HG03095 (cell line): ENCODE results near the gene WWOX.

Experiments
- ATAC-seq: cut with Tn5 transposase; IDR thresholded peaks from one replicate; pipeline ENCODE4 v1.9.1; 2021; ENCODE audit warnings: moderate library complexity; ENCODE audit not compliant: unreplicated experiment

The WWOX gene

DNA sequence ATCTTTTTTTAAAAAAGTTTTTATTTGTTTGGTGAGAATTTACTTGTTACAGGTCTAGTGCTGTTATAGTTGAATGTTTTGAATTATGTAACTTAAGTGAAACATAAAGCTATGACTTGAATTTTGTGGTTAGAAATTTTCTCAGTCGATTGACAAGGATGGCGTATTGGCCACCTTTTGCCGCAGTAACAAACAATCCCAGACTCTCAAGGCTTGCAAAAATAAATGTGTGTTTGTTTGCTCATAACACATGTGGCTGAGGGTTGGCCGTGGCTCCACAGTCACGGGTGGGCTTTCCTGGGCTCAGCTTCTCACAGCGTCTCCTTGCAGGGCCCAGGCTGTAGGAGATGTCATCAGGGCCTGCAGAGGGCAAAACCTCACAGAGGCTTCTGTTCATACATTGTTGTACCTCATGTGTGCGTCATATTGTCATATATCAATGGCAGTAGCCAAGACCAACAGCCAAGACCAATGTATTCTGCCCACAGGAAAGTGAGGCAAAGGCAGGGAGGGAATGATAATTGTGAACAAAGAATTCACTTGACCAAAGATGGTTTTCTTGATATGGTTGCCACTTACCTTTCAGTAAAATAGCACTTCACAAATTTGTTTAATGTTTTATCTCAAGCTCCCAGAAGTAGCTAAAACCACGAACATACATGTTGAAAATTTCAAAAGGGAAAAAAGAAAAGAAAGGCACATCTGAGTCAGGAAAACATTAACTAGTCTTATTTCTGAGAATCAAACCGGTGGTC is 93.5 kb downstream of the WWOX start:
- ATAC-seq: no peak

DNA sequence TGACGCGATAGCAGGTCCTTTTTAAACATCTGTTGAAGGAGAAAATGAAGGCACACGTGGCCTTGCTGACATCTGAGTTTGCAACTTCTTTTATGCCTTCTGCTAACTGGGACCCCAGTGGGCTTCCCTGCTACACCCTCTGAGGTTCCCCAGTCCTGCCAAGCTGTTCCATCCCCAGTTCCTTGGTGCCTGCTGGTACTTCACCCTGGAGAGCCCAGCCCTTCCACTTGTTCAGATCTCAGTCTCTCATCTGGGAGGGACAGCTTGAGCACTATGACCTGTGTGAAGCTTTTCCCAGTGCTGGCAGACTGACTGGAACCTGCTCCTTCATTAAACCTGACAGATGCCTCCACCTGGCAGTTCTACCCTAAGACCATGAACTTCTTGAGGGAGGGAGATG is 95.5 kb downstream of the WWOX start:
- no peak for ATAC-seq

DNA sequence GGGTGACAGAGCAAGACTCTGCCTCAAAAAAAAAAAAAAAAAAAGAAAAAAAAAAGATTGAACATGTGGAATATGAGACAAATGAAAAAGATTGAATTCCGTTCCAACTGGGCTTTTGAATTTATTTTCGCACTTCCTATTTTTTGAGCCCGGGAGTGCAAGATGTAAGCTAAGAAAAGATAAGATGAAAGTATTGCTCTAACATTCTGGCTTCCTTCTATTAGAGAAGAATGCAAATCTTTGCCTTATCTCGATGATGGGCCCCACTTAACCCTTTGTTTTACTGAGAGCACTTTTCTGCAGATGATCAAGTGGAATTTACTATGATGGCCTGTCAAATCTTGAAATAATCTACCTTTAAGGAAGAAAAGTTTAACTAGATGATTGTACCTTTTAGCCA is 96.3 kb downstream of the WWOX start:
- ATAC-seq: no peak

DNA sequence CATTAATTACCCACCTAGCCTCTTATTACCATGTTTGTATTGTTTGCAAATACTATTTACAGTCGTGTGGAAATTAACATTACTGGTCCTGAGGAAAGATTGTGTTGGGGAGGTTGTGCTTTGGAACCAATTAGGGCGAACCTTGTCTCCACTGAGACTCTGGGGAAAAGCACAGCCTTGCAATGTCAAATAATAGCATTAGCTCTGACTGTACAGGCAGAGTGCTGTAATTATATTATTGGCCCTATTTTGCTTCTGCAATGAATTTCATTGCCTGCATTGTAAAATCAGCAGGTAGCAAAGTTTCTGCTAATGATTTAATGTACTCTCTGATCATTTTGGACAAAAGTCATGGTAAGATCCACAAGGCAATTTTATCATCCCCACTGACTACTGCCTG is 97.0 kb downstream of the WWOX start:
- no peak for ATAC-seq

DNA sequence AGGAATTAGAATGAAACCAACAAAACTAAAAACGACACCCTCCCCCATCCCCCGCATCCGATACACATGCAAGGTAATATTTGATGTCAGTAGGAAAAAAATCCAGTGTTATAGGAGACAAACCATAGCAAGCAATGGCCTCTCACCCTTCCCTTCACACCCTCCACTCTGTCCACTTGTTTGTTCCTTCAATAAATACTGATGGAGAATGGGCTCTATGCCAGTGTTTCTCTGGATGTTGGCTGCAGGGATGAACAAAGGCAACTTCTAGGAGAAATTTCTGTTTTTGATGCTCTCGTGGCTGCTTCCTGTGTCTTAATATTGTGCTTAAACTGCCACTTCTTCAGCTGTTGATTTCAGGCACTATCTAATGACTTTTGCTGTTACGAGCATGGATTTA is 98.8 kb downstream of the WWOX start:
- no peak for ATAC-seq

DNA sequence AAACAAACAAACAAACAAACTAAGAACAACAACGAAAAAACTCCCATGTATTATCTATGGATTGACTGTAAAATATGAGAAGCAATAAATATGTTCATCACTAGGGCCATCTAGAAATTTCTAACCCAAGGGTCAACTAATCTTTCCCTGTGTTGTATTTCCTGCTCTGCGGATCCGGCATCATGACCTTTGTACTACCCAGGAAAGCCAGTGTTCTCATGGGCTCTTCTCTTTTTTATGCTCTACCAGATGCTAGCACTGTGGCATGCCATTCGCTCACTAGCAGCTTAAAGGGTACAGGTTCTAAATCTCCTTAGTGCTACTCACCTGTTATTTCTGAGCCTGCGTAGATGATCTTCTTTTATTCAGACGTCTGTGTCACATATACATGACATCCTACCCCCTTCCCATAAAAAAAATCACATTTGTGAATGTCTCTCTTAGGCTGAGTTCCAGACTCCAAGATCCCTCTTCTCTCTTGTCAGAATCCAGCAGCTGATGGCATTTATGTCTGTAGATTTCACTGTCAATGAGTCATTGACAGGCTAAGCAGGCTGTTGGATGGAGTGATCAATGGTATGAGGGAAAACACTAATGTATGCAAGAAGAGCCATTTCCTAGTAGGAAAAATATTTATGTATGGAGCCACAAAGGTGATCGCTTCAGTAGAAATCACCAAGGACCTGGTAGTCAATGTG is 100.0 kb downstream of the WWOX start:
- ATAC-seq: no peak

DNA sequence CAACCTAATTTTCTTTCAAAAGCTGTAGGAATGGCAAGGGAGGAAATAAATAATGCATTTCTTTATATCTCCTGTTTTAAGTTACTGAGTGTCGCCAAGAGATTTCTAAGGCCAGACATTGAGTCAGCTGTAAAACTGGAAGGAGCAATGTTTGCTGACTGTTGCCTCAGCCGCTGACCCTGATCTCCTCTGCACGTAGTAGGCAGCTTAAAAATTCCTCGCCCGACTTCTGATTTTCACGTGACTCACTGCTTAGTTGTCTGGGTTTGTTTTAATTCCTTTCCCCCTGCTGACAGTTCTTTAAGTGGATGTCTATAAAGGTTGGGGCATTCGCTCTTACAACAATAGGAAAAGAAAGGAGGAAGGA is 100.6 kb downstream of the WWOX start:
- no peak for ATAC-seq

DNA sequence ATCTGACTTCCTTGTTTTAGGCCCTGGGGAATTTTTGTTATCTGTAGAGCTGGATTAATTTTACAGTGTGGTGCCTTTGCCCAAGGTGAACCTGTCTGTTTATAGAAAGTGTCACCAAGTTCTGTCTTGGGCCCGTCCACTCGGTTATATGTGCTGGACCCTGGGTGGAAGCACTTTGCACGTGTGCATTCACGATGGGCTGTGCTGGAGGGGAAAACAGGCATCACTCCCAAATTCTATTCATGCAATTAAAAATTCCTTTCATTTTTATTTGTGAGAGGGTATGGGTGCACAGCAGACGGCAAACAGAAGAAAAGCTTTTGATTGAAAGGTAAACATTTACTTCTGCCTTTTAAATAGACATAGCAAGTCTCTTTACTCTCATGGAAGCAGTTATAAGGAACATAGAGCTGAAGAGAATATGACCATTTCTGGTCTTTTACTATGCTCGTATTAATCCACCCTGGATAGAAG is 101.2 kb downstream of the WWOX start:
- ATAC-seq: no peak

DNA sequence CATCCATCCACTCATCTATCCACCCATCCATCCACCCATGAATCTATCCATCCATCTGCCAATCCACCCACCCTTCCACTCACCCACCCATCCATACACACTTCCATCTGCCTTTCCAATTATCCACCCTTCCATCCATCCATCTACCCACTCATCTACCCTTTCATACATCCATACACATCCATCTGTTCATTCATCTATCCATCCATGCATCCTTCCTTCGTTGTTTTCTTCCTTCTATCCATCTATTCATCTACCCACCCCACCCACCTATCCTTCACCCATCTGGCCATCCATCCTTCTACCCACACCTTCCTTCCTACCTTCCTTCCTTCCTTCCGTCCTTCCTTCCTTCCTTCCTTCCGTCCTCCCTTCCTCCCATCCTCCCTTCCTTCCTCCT is 106.1 kb downstream of the WWOX start:
- ATAC-seq: no peak

DNA sequence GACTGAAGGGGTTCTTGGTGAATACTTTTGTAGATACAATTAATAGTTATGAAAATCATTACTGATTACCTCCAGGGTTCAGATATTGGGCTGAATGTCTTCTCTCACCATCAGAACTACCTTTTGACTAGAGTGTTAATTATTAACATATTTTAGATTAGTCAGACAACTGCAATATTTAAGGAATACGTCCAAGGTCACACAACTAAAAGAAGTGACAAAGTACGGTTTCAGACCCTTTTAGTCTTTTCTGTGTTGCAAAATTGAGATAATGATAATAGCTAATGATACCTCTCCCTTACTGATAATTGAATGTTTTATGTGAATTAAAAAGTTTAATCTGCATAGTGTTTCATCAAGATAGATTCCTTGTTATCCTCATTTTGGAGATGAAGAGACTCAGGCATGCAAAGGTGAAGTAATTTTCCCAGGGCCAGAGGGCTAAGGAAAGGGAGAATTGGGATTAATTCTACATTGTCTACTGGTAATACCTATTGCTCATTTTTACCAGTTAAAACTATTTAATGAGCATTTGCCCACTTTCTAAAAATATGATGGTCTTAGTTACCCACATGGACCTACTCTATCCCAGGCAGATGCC is 107.3 kb downstream of the WWOX start:
- ATAC-seq: no peak

DNA sequence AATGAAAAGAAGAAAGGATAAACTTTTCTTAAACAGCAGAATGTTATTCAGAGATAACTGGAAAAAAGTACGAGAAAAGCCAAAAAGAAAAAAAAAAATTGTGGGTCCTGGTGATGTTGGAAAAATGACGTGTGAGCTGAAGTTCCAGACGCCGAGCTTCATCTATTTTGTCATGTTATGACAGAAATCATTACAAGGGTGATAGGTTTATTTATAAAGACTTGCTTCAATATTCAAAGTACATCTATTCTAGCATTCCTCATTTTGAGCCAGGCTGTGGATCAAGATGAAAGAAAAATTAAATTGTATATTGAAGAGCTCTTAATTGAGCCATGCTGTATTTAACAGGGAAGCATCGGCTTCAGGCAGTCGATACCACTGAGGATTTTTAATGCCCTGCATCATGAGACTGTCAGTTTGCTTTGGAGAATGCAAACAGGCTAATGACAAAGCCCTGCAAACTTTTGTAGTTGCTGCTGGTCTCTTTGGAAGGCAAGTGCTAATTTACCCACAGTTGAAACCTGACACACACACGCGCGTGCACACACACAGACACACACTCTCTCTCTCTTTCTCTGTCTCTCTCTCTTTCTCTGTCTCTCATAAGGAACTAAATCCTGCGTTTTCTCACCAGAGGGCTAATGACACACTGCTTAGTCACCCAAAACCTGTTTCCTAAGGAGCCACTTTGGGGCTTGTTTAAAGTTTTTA is 110.7 kb downstream of the WWOX start:
- ATAC-seq: no peak

DNA sequence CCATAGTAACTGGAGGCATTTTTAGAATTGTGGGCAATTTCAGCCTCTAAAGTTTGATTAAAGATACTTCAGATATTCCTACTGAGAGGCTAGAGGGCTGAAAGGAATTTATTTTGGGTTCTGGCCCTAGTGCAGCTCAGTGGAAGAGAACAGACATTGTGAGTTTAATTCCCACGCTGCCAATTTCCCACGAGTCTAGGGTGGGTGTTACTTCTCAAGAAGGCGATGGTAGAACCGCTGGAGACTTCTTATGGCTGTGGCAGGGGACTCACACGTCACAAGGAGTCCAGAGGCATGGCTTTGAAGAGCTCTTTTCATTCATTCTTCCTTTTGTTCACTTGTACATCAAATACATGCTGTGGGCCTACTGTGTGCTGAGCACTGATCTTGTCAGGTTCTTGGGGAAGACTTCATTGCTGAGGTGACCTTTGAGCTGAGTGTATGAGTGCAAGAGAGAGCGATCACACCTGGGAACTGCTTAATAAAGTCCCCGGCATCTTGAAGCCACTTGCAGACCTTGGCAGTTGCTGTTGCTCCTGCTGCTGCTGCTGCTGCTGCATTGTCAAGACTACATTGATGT is 111.7 kb downstream of the WWOX start:
- ATAC-seq: no peak

DNA sequence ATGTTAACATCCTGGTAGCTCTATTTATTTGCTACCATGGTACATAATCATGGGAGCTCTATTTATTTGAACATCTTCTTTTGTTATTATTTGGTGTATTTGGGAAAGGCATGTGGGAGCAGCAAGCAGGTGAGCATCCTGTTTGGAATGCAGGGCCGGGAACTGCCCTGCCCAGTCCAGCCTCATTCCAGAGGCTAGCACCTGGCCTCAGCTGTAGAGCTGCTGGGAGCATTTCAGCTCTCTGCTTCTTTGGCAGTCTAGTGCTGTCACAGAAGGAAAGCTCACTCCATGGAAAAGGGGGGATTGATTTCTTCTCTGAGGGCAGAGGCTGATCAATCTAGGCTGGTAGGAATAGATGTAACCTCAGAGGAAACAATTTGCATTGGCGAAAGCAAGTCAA is 112.5 kb downstream of the WWOX start:
- ATAC-seq: no peak

DNA sequence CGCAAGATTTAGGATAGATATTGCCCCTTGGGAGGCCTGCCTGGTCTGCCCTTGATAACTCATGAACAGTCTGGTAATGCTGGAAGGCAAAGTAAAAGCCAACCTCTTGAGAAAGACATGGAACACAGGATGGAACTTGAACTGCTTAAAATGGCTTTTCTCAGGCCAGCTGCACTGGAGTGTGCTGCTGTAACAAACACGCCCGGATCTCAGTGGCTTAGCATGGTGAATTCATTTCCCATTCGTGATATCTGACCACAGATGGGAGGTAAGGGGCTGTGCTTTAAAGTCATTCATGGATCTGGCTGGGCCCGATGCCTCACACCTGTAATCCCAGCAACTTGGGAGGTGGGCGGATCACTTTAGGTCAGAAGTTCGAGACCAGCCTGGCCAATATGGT is 113.2 kb downstream of the WWOX start:
- no peak for ATAC-seq

DNA sequence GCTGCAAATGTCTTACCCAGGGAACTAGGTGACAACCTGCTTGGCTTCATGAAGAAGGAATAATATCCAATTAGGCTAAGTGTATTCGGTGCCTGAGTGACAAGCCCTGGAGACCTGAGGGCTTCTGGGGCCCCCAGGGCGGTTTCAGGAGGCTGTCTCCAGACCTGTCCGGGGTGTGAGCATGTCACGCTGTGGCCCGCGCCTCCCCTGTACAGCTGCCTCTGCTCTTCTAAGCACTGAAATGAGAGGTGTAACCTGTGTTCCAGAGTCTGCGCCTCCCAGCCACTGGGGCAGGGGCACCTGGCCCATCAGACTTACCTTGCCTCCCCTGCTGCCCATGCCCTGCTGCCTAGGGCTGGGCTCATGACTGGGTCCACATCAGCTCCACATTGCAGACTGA is 114.3 kb downstream of the WWOX start:
- ATAC-seq: no peak

DNA sequence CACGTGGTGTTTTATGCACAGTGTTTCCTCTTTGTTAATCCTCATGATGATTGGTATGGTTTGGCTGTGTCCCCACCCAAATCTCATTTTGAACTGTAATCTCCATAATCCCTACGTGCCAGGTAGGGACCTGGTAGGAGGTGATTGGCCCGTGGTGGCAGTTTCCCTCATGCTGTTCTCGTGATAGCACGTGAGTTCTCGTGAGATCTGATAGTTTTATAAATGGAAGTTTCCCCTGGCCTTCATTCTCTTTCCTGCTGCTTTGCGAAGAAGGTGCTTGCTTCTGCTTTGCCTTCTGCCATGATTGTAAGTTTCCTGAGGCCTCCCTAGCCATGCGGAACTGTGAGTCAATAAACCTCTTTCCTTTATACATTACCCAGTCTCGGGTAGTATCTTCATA is 115.8 kb downstream of the WWOX start:
- no peak for ATAC-seq

DNA sequence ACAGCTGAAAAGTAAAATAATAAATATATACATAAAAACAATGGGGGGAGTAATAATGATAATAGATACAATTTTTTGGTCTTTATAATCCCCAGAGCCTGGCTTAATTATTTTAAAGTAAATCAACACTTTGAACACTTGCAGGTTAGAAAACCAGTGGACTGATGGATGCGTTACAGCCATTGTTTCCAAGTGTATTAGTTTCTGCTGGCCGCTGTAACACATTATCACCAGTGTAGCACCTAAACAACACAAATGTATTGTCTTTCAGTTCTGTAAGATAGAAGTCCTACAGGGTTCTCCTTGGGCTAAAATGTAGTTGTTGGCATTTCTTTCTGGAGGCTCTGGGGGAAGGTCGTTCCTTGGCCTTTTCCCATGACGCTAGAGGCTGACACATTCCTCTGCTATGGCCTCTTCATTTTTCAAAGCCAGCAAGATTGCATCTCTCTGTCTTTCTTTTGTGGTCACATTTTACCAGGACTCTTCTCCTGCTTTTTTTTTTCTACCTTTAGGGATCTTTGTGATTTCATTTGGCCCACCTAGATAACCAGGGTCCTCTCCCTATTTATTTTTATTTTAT is 116.8 kb downstream of the WWOX start:
- ATAC-seq: no peak

DNA sequence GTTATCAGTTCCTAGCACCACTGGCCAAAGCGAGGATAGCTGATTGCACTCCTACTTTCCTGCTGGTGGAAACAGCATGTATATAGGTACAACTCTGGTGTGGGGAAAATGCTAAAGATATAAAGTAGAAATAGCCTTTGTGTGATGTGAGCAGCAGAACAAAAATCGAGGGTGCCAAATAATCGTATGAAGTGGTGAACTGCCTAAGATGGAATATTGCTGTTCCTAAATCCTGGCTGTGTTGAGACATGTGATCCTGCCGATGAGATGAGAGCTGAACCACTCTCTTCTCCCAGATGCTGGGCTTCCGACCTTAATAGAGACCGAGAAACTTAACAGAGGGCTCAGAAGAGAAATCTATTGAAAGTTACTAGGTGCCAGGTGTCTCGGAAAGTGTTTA is 117.8 kb downstream of the WWOX start:
- ATAC-seq: no peak

DNA sequence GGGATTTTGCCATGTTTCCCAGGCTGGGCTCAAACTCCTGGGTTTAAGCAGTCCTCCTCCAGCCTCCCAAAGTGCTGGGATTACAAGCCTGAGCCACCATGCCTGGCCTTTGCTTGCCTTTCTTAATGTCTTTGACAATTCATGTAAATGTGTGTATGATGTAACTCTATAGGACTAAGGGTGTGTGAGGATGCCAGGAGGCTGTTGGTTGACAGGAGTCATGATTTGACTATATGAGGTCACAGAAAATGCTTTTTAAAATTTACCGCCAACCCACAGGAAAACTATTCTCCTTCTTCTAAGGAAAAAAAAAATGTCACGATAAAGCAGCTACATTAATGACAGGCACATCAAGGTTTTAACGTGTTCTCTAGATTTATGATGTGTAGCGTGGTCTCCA is 118.8 kb downstream of the WWOX start:
- no peak for ATAC-seq

DNA sequence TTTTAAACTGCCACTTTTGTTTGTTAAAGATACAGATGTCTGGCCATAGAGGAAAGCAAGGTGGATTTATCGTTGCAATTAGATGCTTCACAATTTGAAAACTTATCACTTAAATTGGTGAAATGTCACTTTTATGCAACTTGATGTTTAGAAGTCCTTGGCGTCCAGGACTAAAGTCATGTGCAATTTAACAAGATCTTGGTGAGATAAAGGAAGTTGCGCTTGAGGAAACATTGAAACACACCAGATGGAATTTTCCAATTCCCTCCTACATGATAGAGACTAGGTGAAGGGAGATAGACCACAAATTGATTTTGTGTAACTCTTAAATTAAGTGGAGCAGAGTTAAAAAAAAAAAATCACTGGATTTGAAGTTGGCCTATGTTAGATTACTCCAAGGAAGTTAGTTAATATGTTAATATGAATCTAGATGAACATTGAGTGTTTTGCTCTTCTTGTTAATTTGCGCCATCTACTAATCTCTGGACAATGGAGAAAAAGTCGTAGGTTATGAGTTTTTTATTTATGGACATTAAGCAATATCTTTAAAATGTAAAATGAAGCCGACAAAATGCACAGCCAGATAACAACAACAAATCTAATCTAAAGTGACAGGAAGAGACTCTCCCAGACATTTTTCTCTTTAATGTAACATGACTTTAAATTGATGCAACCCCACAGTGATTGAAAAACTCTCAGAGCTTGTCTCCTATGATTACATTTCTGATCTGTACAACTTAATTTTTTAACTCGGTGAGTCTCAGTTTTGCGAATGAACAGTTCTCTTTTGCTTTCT is 119.6 kb downstream of the WWOX start:
- no peak for ATAC-seq
